ENCODE data around the gene STRN4. TPM values are rescaled to one million over a fixed set of nuclear protein-coding genes. Genes with fewer than 3 reads are reported as not detected.

STRN4 gene
- total and polyA plus RNA-seq, 9 of the 15 experiments (the other 6 are each of a cell fraction or from before 2014, with no cell fraction given), result 0.62 to 83.7 (median 36.9) TPM

GRCh38 chr19:46713781-46714443 is 32.3 kb downstream of the STRN4 start (continued):
- TF ChIP-seq MAZ (CRISPR knock-in tag; conservative IDR thresholded peaks at IDR 0.05 in 1 of 2, IDR thresholded peaks at IDR 0.05 in 1 of 2) (peak in 1 of 2 experiments; percentile 69; a peak in 2 of 4 replicates), NONO (IDR thresholded peaks at IDR 0.05; ENCODE audit: low read depth in 2 of 2, low read length in 1 of 2) (peak in 1 of 2 experiments; percentile 32; a peak in 1 of 4 replicates), ATF1 (CRISPR knock-in tag; IDR thresholded peaks at IDR 0.05) (no peak), ATF1 (tag; IDR thresholded peaks at IDR 0.05) (no peak), ADNP (tag; IDR thresholded peaks at IDR 0.05) (no peak), MYNN (IDR thresholded peaks at IDR 0.05) (no peak), MYNN (CRISPR knock-in tag; IDR thresholded peaks at IDR 0.05) (no peak), GABPB2 (CRISPR knock-in tag; conservative IDR thresholded peaks at IDR 0.05) (no peak), ELF1 (tag; IDR thresholded peaks at IDR 0.05) (peak; percentile 69), ZNF12 (CRISPR knock-in tag; IDR thresholded peaks at IDR 0.05) (no peak), SMAD3 (CRISPR knock-in tag; conservative IDR thresholded peaks at IDR 0.05) (no peak), ZNF347 (CRISPR knock-in tag; IDR thresholded peaks at IDR 0.05; ENCODE audit: low read depth) (no peak), TSC22D4 (tag; IDR thresholded peaks at IDR 0.05) (no peak), ZNF212 (CRISPR knock-in tag; IDR thresholded peaks at IDR 0.05) (no peak), STAG1 (CRISPR knock-in tag; IDR thresholded peaks at IDR 0.05; ENCODE audit: borderline replicate concordance) (no peak), SRSF9 (IDR thresholded peaks at IDR 0.05; ENCODE audit: borderline replicate concordance, low read depth, low read length) (no peak), TEAD2 (tag; IDR thresholded peaks at IDR 0.05) (no peak), SRSF7 (optimal IDR thresholded peaks at IDR 0.05; ENCODE audit: low read depth, low read length) (no peak), TFAM (CRISPR knock-in tag; conservative IDR thresholded peaks at IDR 0.05) (no peak), WHSC1 (IDR thresholded peaks at IDR 0.05; ENCODE audit: low read length) (no peak), RBM17 (IDR thresholded peaks at IDR 0.05; ENCODE audit: borderline replicate concordance, low read depth, low read length) (no peak), SAFB (IDR thresholded peaks at IDR 0.05; ENCODE audit: borderline replicate concordance, low read depth, low read length) (no peak), ZNF696 (CRISPR knock-in tag; conservative IDR thresholded peaks at IDR 0.05) (no peak), ARNT (IDR thresholded peaks at IDR 0.05) (no peak), ZFX (CRISPR knock-in tag; IDR thresholded peaks at IDR 0.05) (no peak), ETV1 (tag; conservative IDR thresholded peaks at IDR 0.05; ENCODE audit: low read depth) (peak; percentile 19; the same call in 1 of the 2 replicates), FOXJ3 (CRISPR knock-in tag; IDR thresholded peaks at IDR 0.05) (no peak), ZNF507 (tag; conservative IDR thresholded peaks at IDR 0.05) (no peak), RUNX1 (IDR thresholded peaks at IDR 0.05; ENCODE audit: low read depth) (no peak), NFYB (IDR thresholded peaks at IDR 0.05; ENCODE audit: extremely low read depth, insufficient read length) (no peak), CHD4 (IDR thresholded peaks at IDR 0.05; ENCODE audit: insufficient read depth, insufficient replicate concordance, low read depth, low read length, poor library complexity, severe bottlenecking) (peak; percentile 59)
- TF ChIP-seq, protein P1, sequence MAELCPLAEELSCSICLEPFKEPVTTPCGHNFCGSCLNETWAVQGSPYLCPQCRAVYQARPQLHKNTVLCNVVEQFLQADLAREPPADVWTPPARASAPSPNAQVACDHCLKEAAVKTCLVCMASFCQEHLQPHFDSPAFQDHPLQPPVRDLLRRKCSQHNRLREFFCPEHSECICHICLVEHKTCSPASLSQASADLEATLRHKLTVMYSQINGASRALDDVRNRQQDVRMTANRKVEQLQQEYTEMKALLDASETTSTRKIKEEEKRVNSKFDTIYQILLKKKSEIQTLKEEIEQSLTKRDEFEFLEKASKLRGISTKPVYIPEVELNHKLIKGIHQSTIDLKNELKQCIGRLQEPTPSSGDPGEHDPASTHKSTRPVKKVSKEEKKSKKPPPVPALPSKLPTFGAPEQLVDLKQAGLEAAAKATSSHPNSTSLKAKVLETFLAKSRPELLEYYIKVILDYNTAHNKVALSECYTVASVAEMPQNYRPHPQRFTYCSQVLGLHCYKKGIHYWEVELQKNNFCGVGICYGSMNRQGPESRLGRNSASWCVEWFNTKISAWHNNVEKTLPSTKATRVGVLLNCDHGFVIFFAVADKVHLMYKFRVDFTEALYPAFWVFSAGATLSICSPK (IDR thresholded peaks at IDR 0.05; ENCODE audit: borderline replicate concordance), result no peak
